HepG2 (cell line): ENCODE measurements around the gene MGLL. TPM values are rescaled to one million over a fixed set of nuclear protein-coding genes. Genes with fewer than 3 reads are reported as not detected.

Source experiments
- AGO1 ChIP-seq: fragments of 200-400 bp; formaldehyde crosslinking; IDR thresholded peaks from 2 replicates; pipeline ENCODE4 v1.6.1; 2017; ENCODE audit warnings: mild to moderate bottlenecking, low read depth, low read length, moderate library complexity; ENCODE audit not compliant: poor library complexity, severe bottlenecking
- ATF4 ChIP-seq, 2 experiments: fragments of 450-650 bp in 1 of 2; sonication (generic) in 1 of 2; formaldehyde crosslinking; IDR thresholded peaks; 2 replicates each; pipeline versions ENCODE4 v1.5.0 to v1.8.0; 2020 to 2022; ENCODE audit warnings: mild to moderate bottlenecking in 1 of 2, missing genetic modification reagents in 1 of 2
- POLR2AphosphoS5 ChIP-seq: IDR thresholded peaks from 2 replicates; pipeline ENCODE4 v1.6.1; 2012; ENCODE audit warnings: low read depth, low read length
- THRA ChIP-seq: sonication (generic); formaldehyde crosslinking; IDR thresholded peaks from 2 replicates; pipeline ENCODE4 v1.4.0; 2020; ENCODE audit warnings: missing genetic modification reagents, borderline replicate concordance
- ZNF414 ChIP-seq: sonication (generic); formaldehyde crosslinking; IDR thresholded peaks from 2 replicates; pipeline ENCODE4 v1.5.0; 2020; ENCODE audit warnings: missing genetic modification reagents
- ZNF710 ChIP-seq: sonication (generic); formaldehyde crosslinking; IDR thresholded peaks from 2 replicates; pipeline ENCODE4 v1.5.0; 2020; ENCODE audit warnings: mild to moderate bottlenecking, missing genetic modification reagents, borderline replicate concordance
- polyA plus RNA-seq, 8 experiments: library from polyadenylated mRNA; depleted of rRNA in 3 of 8; stranded (reverse) in 7 of 8; unstranded in 1 of 8; fragments of >200 nt; fragmentation: Illumina TruSeq in 4 of 8; extraction: Trizol in 4 of 8; gene quantifications; 2 replicates each; pipeline versions ENCODE4 v1.2.1 to v1.2.3, GENCODE V29; 2011 to 2016; ENCODE audit warnings: low read depth in 4 of 8, missing spikeins in 1 of 8, mixed read lengths in 1 of 8; ENCODE audit not compliant: insufficient read depth in 1 of 8
- total RNA-seq, 5 experiments: library from RNA; depleted of rRNA; stranded (reverse); fragments of >200 nt; fragmentation: Illumina TruSeq; extraction: Trizol; gene quantifications; 2 replicates each; pipeline ENCODE4 v1.2.3, GENCODE V29; 2016; ENCODE audit warnings: low read depth in 1 of 5
- TF ChIP-seq, protein P1 (sequence below): sonication (generic); formaldehyde crosslinking; IDR thresholded peaks from 2 replicates; pipeline ENCODE4 v1.8.0; 2022; ENCODE audit warnings: mild to moderate bottlenecking, missing genetic modification reagents; ENCODE audit not compliant: insufficient replicate concordance

Gene MGLL
- total and polyA plus RNA-seq, 2 of the 13 experiments (the other 11 are each of a cell fraction or from before 2014, with no cell fraction given): not detected

DNA sequence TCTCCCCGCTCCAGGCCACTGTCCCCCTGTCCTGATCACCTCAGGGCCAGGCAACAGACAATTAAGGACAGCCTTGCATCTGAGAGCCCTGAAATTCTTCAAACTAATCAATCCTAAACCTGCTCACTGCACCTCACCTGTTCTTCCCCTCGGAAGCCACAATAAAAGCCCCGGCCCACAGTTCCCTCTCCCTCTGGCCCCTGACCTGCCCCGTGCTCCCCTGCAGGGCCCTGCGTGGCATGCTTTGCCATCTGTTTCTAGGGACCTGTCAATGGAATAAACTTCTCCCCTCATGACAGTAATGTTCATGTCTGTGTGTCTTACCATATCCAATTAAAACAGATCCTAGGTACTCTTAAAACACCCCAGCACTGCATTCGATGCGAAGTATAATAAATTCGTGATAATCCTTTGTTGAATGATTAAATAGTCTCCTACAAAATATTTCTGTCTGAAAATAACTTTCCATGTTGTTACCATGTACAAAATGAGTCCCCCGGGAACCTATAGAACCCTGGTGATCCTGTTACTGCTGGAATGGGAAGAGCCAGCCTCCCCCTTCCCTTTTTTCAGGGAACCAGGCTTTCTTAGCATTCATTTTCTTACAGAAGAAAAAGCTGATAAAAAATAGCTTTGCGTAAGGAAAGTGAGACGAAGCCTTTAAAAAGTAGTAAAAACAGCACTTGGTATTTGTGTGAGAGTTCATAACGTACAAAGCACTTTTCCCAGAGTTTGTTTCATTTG is 90.6 kb downstream of the MGLL start (continued):
- TF ChIP-seq, protein P1, sequence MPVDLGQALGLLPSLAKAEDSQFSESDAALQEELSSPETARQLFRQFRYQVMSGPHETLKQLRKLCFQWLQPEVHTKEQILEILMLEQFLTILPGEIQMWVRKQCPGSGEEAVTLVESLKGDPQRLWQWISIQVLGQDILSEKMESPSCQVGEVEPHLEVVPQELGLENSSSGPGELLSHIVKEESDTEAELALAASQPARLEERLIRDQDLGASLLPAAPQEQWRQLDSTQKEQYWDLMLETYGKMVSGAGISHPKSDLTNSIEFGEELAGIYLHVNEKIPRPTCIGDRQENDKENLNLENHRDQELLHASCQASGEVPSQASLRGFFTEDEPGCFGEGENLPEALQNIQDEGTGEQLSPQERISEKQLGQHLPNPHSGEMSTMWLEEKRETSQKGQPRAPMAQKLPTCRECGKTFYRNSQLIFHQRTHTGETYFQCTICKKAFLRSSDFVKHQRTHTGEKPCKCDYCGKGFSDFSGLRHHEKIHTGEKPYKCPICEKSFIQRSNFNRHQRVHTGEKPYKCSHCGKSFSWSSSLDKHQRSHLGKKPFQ (CRISPR knock-in tag): no peak
- TF ChIP-seq POLR2AphosphoS5 (no peak), ZNF710 (CRISPR knock-in tag) (no peak), ATF4 (CRISPR knock-in tag; IDR thresholded peaks at IDR 0.05) (no peak), THRA (no peak), ZNF414 (CRISPR knock-in tag) (no peak), AGO1 (no peak)
